T-helper 1 cell treated with Interleukin-12 subunit alpha and Interleukin-12 subunit beta and Interleukin-4 antibody, amounts not matched to agents 30 ng/mL and 1 ng/mL, for 36 hours (primary cell): ENCODE data around the gene PXYLP1. TPM values are rescaled to one million over a fixed set of nuclear protein-coding genes. Genes with fewer than 3 reads are reported as not detected.

Source experiments
- intact Hi-C: fragments of 100-400 bp; cut with micrococcal nuclease; formaldehyde crosslinking; loops from one replicate; pipeline ENCODE4 v1.15.1; 2024
- total RNA-seq: library from RNA; stranded (reverse); gene quantifications from 2 replicates; pipeline ENCODE4 v1.2.3, GENCODE V29; 2022

Gene PXYLP1
- total RNA-seq, 1 donor from 2014 or later: 17.1 TPM

GRCh38 chr3:141269961-141270360 is 38.3 kb downstream of the PXYLP1 start:
- intact Hi-C loops: no loop called here

- intact Hi-C loops: no loop called here
Measured at GRCh38 chr3:141271279-141272030, 39.8 kb downstream of the PXYLP1 start.

- intact Hi-C loops: no loop called here
Measured at GRCh38 chr3:141272906-141273662, 41.5 kb downstream of the PXYLP1 start.

GRCh38 chr3:141273700-141274410 is 42.2 kb downstream of the PXYLP1 start:
- intact Hi-C loops: no loop called here

GRCh38 chr3:141274411-141275031 is 42.9 kb downstream of the PXYLP1 start:
- intact Hi-C loops: loop anchor here (1.0 kb wide), 1 partner anchor 7 kb away; no protein-coding TSS in a partner anchor

- intact Hi-C loops: loop anchor here (1.0 kb wide), 1 partner anchor 8 kb away; no protein-coding TSS in a partner anchor
Measured at GRCh38 chr3:141275032-141275422, 43.4 kb downstream of the PXYLP1 start.

GRCh38 chr3:141275511-141275910 is 43.9 kb downstream of the PXYLP1 start:
- intact Hi-C loops: loop anchor here (1.0 kb wide), 1 partner anchor 8 kb away; no protein-coding TSS in a partner anchor

- intact Hi-C loops: loop anchor here (1.0 kb wide), 1 partner anchor 9 kb away; no protein-coding TSS in a partner anchor
Measured at GRCh38 chr3:141275973-141276372, 44.3 kb downstream of the PXYLP1 start.

- intact Hi-C loops: no loop called here
Measured at GRCh38 chr3:141276398-141276797, 44.8 kb downstream of the PXYLP1 start.

GRCh38 chr3:141277451-141277850 is 45.8 kb downstream of the PXYLP1 start:
- intact Hi-C loops: no loop called here

- intact Hi-C loops: loop anchor here (1.0 kb wide), 4 partner anchors 11 to 86 kb away; partner anchors contain the start of gene PXYLP1
Measured at GRCh38 chr3:141278196-141279076, 46.8 kb downstream of the PXYLP1 start.

- intact Hi-C loops: loop anchor here (1.0 kb wide), 4 partner anchors 12 to 87 kb away; partner anchors contain the start of gene PXYLP1
Measured at GRCh38 chr3:141279077-141279967, 47.7 kb downstream of the PXYLP1 start.

- intact Hi-C loops: no loop called here
Measured at GRCh38 chr3:141280086-141280485, 48.5 kb downstream of the PXYLP1 start.

- intact Hi-C loops: no loop called here
Measured at GRCh38 chr3:141280690-141281089, 49.1 kb downstream of the PXYLP1 start.

GRCh38 chr3:141285570-141285969 is 53.9 kb downstream of the PXYLP1 start:
- intact Hi-C loops: no loop called here

GRCh38 chr3:141286856-141287255 is 55.2 kb downstream of the PXYLP1 start:
- intact Hi-C loops: no loop called here

GRCh38 chr3:141287326-141287725 is 55.7 kb downstream of the PXYLP1 start:
- intact Hi-C loops: no loop called here

- intact Hi-C loops: no loop called here
Measured at GRCh38 chr3:141288336-141288990, 56.8 kb downstream of the PXYLP1 start.
